ENCODE data around the gene XYLT1.

GRCh38 chr16:17131351-17131750 lies 339.4 kb downstream of the XYLT1 start:
- no peak for TF ChIP-seq CTCF (conservative IDR thresholded peaks at IDR 0.05; ENCODE audit: low read depth, low read length)
- TF ChIP-seq POLR2A (IDR thresholded peaks at IDR 0.05; ENCODE audit: low read depth, low read length), result no peak
- no peak for TF ChIP-seq RFX5 (IDR thresholded peaks at IDR 0.05; ENCODE audit: low read depth, low read length)
- TF ChIP-seq FOS (IDR thresholded peaks at IDR 0.05; ENCODE audit: low read depth, low read length), result no peak
- no peak for TF ChIP-seq BHLHE40 (IDR thresholded peaks at IDR 0.05; ENCODE audit: low read depth, low read length)
